Spleen (tissue), 11 donors: ENCODE data around the gene IFI27L2. TPM values are rescaled to one million over a fixed set of nuclear protein-coding genes. Genes with fewer than 3 reads are reported as not detected.

ENCODE experiments used
- DNase-seq: peaks from one replicate; pipeline ENCODE4 v3.0.0-alpha.2; 2020
- H3K27ac ChIP-seq, 8 donors: fragments of 200-600 bp; sonication (generic) in 7 of 8; 1 replicate in 4 of 8; 2 replicates in 4 of 8; pipeline versions ENCODE4 v1.5.0 to v1.8.0; 2016 to 2021; ENCODE audit warnings: inconsistent platforms in 4 of 8, mild to moderate bottlenecking in 4 of 8, moderate library complexity in 1 of 8
- H3K27me3 ChIP-seq, 7 donors: fragments of 200-600 bp; sonication (generic) in 6 of 7; replicated peaks in 1 of 7; 1 replicate in 4 of 7; 2 replicates in 3 of 7; pipeline versions ENCODE4 v1.5.0 to v1.8.0; 2016 to 2021; ENCODE audit warnings: inconsistent platforms in 3 of 7, mild to moderate bottlenecking in 1 of 7
- H3K36me3 ChIP-seq, 6 donors: fragments of 200-600 bp; sonication (generic) in 5 of 6; 1 replicate in 4 of 6; 2 replicates in 2 of 6; pipeline versions ENCODE4 v1.5.0 to v1.8.0; 2016 to 2021; ENCODE audit warnings: inconsistent platforms in 2 of 6
- H3K4me1 ChIP-seq, 6 donors: fragments of 200-600 bp; sonication (generic) in 5 of 6; 1 replicate in 3 of 6; 2 replicates in 3 of 6; pipeline versions ENCODE4 v1.5.0 to v1.8.0; 2016 to 2021; ENCODE audit warnings: inconsistent platforms in 3 of 6
- H3K4me3 ChIP-seq, 8 donors: fragments of 200-600 bp; sonication (generic) in 7 of 8; 1 replicate in 4 of 8; 2 replicates in 4 of 8; pipeline versions ENCODE4 v1.5.0 to v1.8.0; 2016 to 2021; ENCODE audit warnings: inconsistent platforms in 4 of 8, mild to moderate bottlenecking in 4 of 8, moderate library complexity in 2 of 8
- H3K9me3 ChIP-seq, 8 donors: fragments of 200-600 bp; sonication (generic) in 7 of 8; 1 replicate in 4 of 8; 2 replicates in 4 of 8; pipeline versions ENCODE4 v1.5.0 to v1.8.0; 2016 to 2021; ENCODE audit warnings: inconsistent platforms in 4 of 8
- POLR2A ChIP-seq, 3 donors: fragments of 450-650 bp; IDR thresholded peaks; one replicate each; pipeline ENCODE4 v1.5.1; 2017; ENCODE audit warnings: antibody characterized with exemption in 3 of 3, mild to moderate bottlenecking in 1 of 3
- POLR2AphosphoS5 ChIP-seq, 3 donors: sonication (generic); formaldehyde crosslinking; IDR thresholded peaks; one replicate each; pipeline ENCODE4 v1.5.1; 2017; ENCODE audit warnings: antibody characterized with exemption in 3 of 3
- WGBS, 5 donors: extraction: QIAGEN DNeasy Blood & Tissue Kit in 3 of 5; methylation state at CpG; one replicate each; pipeline versions ENCODE4 v1.1.5 to v1.1.7; 2013 to 2018; 5-methylcytosine and 5-hydroxymethylcytosine counted together
- intact Hi-C: fragments of 100-400 bp; cut with DNase I; formaldehyde crosslinking; loops from one replicate; pipeline ENCODE4 v1.15.0; 2023; ENCODE audit warnings: low total_unique reads
- polyA plus RNA-seq, 3 donors: library from polyadenylated mRNA; stranded (reverse); fragments of 200-250 nt; gene quantifications; one replicate each; pipeline ENCODE4 v1.2.1, GENCODE V29; 2013
- total RNA-seq, 7 donors: library from RNA; depleted of rRNA in 3 of 7; stranded (reverse); fragments of >200 nt in 3 of 7; fragmentation: NEBNext Ultra II Directional in 4 of 7; extraction: Animal tissue kit (Norgen Biotek cat#: 25700) in 4 of 7; gene quantifications; one replicate each; pipeline versions ENCODE4 v1.1.0 to v1.2.1, GENCODE V29; 2016 to 2021
- TF ChIP-seq, protein P1 (sequence below), 11 experiments: fragments of 200-600 bp in 7 of 11; fragments of 450-650 bp in 4 of 11; sonication (generic) in 4 of 11; IDR thresholded peaks in 8 of 11; conservative IDR thresholded peaks in 3 of 11; 1 replicate in 7 of 11; 2 replicates in 4 of 11; pipeline versions ENCODE4 v1.4.0 to v1.8.0; 2016 to 2021; ENCODE audit warnings: antibody characterized with exemption in 11 of 11, inconsistent platforms in 4 of 11, mild to moderate bottlenecking in 1 of 11
- donor health status: healthy with polysubstance abuse.
- donor health status: DM: no; HTN: no; CAD: no; lungs with moderate emphysema.
- donor health status: DM: no; HTN: no; CAD: no.
- donor health status: Bipolar disorder and iron deficiency.
- donor health status: healthy.
- donor health status: DM: no; HTN: no; CAD: no.
- donor health status: DM: yes; HTN: yes; CAD: no.

The IFI27L2 gene
- total and polyA plus RNA-seq, 10 donors: 40.6 to 137 (median 75.5) TPM

DNA sequence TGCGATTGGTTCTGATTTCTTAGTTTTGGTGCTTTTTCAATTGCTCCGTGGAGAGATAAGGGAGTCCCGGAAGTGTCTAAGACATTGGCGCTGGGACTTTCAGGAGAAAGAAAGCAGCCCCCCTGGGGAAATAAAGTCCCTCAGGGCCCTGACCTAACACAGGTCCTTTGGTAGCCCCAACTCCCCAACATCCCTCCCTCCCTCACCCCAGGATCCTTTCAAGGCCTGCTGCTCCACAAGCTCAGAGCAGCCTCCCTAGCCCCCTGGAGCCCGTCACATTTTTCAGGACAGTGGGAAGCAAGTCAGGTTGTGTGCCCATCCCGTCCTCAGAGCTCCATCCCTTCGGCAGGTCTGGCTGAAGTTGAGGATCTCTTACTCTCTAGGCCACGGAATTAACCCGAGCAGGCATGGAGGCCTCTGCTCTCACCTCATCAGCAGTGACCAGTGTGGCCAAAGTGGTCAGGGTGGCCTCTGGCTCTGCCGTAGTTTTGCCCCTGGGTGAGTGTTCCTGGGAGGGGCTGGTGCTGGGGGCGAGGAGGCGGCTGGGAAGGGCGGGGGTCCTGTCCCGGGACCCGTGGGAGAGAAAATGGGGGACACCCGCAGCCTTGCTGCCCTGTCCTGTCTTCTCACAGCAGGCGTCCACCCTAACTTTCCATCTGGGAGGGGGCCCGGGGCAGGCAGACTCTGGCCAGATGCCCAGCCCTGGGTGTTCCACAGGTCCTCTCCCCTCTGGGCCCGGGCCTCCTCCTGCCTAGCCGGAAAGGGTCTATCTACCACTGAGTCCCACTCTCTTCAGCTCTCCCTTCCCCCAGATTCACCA lies 17.9 kb downstream of the IFI27L2 start:
- no peak for TF ChIP-seq POLR2A (IDR thresholded peaks at IDR 0.05)
- peak in 1 of 3 donors; percentile 12 for TF ChIP-seq POLR2AphosphoS5 (IDR thresholded peaks at IDR 0.05)
- Histone ChIP-seq H3K4me3 (peak overlapping the region; percentile 30 to 69 (median 46)), H3K9me3 (no peaks in the 10 kb centered on the region), H3K36me3 (peaks cover 0 to 9% (median 0%) of the 10 kb centered on the region in 6 donors), H3K27ac (peak overlapping the region; percentile 84 to 96 (median 90)), H3K4me1 (peaks cover 0 to 51% (median 26%) of the 10 kb centered on the region in 6 donors), H3K27me3 (peaks cover 0 to 11% (median 0%) of the 10 kb centered on the region in 7 donors)
- 46 to 70% (median 64%) methylated on average over 19 to 20 of the region's 20 CpGs for WGBS, 5 donors
- no peak for DNase-seq
- intact Hi-C loops: no loop called here

DNA sequence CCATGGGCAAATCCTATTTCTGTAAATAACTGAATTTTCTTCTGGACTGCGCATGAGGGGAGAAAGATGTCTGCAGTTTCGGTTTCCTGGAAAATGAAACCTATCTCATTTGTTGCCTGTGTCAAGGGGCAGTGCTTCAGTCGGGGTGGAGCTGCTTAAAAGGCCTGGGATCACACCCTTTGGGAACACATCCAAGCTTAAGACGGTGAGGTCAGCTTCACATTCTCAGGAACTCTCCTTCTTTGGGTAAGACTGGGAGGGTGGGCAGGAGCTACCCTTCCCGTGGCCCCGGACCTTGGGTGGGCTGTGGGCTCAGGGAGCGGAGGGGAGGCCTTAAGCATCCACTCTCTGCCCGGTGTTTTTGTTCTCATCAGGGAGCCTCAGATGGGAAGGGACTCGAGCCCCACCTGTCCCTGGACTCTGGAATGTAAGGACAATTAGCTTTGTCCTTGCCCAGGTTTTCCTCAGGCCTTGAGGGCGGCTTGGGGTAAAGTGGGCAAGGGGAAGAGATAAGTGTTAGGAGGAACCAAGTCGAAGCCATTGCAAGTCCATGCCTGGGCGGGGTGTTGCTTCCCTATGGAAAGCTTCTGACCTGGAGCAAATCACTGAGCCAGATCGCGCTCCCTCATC lies 18.7 kb downstream of the IFI27L2 start, which contains the start of gene IFI27:
TSS of gene IFI27 (plus strand) at position 185 of the 630 bp plus-strand sequence.
- peak within 1 kb of the TSS; percentile 84 to 96 (median 90) for H3K27ac ChIP-seq
- DNase-seq: no peak

DNA sequence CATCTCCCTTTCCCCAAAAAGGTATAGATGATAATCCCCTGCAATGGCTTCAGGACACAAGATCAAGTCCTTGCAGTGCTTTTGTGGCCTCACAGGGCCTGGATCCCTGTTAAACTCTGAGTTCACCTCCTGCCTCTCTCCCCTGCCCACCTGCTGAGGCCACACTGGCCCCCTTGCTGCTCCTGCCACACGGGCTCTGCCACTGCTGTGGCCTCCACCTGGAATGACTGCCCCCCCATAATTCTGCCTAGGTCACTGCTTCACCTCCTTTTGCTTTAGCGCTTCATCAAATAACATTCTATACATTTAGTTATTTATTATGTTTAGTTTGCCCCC lies 19.5 kb downstream of the IFI27L2 start:
- H3K4me1 ChIP-seq: peaks cover 0 to 37% (median 17%) of the 10 kb centered on the region in 6 donors
- TF ChIP-seq POLR2AphosphoS5 (IDR thresholded peaks at IDR 0.05): no peak
- no peak for TF ChIP-seq POLR2A (IDR thresholded peaks at IDR 0.05)
- TF ChIP-seq, protein P1, sequence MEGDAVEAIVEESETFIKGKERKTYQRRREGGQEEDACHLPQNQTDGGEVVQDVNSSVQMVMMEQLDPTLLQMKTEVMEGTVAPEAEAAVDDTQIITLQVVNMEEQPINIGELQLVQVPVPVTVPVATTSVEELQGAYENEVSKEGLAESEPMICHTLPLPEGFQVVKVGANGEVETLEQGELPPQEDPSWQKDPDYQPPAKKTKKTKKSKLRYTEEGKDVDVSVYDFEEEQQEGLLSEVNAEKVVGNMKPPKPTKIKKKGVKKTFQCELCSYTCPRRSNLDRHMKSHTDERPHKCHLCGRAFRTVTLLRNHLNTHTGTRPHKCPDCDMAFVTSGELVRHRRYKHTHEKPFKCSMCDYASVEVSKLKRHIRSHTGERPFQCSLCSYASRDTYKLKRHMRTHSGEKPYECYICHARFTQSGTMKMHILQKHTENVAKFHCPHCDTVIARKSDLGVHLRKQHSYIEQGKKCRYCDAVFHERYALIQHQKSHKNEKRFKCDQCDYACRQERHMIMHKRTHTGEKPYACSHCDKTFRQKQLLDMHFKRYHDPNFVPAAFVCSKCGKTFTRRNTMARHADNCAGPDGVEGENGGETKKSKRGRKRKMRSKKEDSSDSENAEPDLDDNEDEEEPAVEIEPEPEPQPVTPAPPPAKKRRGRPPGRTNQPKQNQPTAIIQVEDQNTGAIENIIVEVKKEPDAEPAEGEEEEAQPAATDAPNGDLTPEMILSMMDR (IDR thresholded peaks at IDR 0.05 in 8 of 11, conservative IDR thresholded peaks at IDR 0.05 in 3 of 11): no peak
- H3K27me3 ChIP-seq: peaks cover 0 to 2% (median 0%) of the 10 kb centered on the region in 7 donors
- intact Hi-C loops: no loop called here
- WGBS, 5 donors: 75 to 89% (median 84%) methylated on average over 2 of the region's 2 CpGs
- DNase-seq: no peak
- H3K4me3 ChIP-seq: peak overlapping the region in 1 of 8 donors; percentile 69
- peak overlapping the region; percentile 65 to 96 (median 90) for H3K27ac ChIP-seq
- no peaks in the 10 kb centered on the region for H3K9me3 ChIP-seq
- no peaks in the 10 kb centered on the region for H3K36me3 ChIP-seq

More for the DNA sequence above, 18.7 kb downstream of the IFI27L2 start, which contains the start of gene IFI27:
- TF ChIP-seq, protein P1 (IDR thresholded peaks at IDR 0.05 in 8 of 11, conservative IDR thresholded peaks at IDR 0.05 in 3 of 11): no peak
- TF ChIP-seq POLR2AphosphoS5 (IDR thresholded peaks at IDR 0.05) (peak; percentile 82 to 98 (median 89)), POLR2A (IDR thresholded peaks at IDR 0.05) (peak; percentile 32 to 92 (median 64))
- WGBS, 5 donors: 58 to 71% (median 61%) methylated on average over 14 of the region's 14 CpGs
- peaks cover 0 to 6% (median 0%) of the 10 kb centered on the region in 7 donors for H3K27me3 ChIP-seq
- intact Hi-C loops: no loop called here
- no peaks in the 10 kb centered on the region for H3K9me3 ChIP-seq
- H3K4me3 ChIP-seq: peak within 1 kb of the TSS; percentile 30 to 69 (median 46)
- peaks cover 0 to 45% (median 20%) of the 10 kb centered on the region in 6 donors for H3K4me1 ChIP-seq
- peaks cover 0 to 1% (median 0%) of the 10 kb centered on the region in 6 donors for H3K36me3 ChIP-seq

DNA sequence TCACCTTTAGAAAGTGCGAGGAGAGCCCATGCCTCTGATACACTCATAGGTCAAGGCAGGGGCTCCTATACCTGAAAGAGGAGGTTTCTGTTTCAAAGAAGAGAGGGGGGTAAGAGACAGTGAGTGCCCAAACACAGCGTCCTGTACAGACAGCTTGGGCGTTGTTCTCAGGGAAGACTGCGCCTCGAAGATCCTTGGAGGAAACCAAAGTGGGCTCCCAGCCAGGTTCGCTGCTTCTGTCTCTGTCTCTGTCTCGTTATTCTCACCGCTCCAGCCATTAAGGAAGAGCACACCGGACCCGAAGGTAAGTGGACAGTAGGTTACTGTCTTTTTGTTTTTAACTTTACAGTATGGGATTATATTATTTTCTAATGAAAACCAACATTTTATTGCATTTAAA lies 24.7 kb downstream of the IFI27L2 start:
- TF ChIP-seq POLR2AphosphoS5 (IDR thresholded peaks at IDR 0.05): no peak
- TF ChIP-seq, protein P1 (IDR thresholded peaks at IDR 0.05 in 8 of 11, conservative IDR thresholded peaks at IDR 0.05 in 3 of 11): no peak
- TF ChIP-seq POLR2A (IDR thresholded peaks at IDR 0.05): no peak
- no peak overlapping the region for H3K4me3 ChIP-seq
- WGBS, 5 donors: 87 to 94% (median 88%) methylated on average over 10 of the region's 10 CpGs
- no peak for DNase-seq
- intact Hi-C loops: no loop called here
- no peaks in the 10 kb centered on the region for H3K27me3 ChIP-seq
- no peak overlapping the region for H3K27ac ChIP-seq
- peaks cover 0 to 4% (median 2%) of the 10 kb centered on the region in 6 donors for H3K4me1 ChIP-seq
- no peaks in the 10 kb centered on the region for H3K9me3 ChIP-seq
- H3K36me3 ChIP-seq: peaks cover 0 to 12% (median 0%) of the 10 kb centered on the region in 6 donors
